Heart left ventricle (tissue), 13 donors: Measurements from ENCODE around the gene L3MBTL1.

Experiments
- CTCF ChIP-seq, 12 donors: fragments of 200-600 bp; sonication (generic) in 4 of 12; IDR thresholded peaks; one replicate each; pipeline versions ENCODE4 v1.5.0 to v1.8.0; 2018 to 2022; ENCODE audit warnings: antibody characterized with exemption in 12 of 12, mild to moderate bottlenecking in 5 of 12
- POLR2A ChIP-seq, 2 donors: fragments of 450-650 bp; IDR thresholded peaks; one replicate each; pipeline ENCODE4 v1.6.1; 2017; ENCODE audit warnings: antibody characterized with exemption in 2 of 2, mild to moderate bottlenecking in 2 of 2, moderate library complexity in 2 of 2
- donor health status: ischemic (EF 13 %, LVEDD 7.1; RV severe dilation, severe dysfunction).
- donor health status: DM: no; HTN: yes; CAD: no.
- donor health status: DM: no; HTN: no; CAD: no.
- donor health status: ischemic (EF 25% LVEDD 6.9; RV normal size, moderate dysfunction).
- donor health status: ischemic (EF 25% LVEDD 5.7; RV mildly dilated, moderate dysfunction).
- donor health status: ischemic (EF 35%, LVEDD 5.7; RV mildly dilated, moderate dysfunction).
- donor health status: nonischemic (EF 11% LVEDD 7.7; RV severe dilation, severe dysfunction).
- donor health status: DM: yes; HTN: yes; CAD: no.
- donor health status: PGD.
- donor health status: ischemic (EF 29% LVEDD 5.4; RV normal size, mild dysfunction).
- donor health status: nonischemic (EF 23%, LVEDD 6.1; RV moderate dilation, normal function).

- TF ChIP-seq CTCF (IDR thresholded peaks at IDR 0.05) (no peak), POLR2A (IDR thresholded peaks at IDR 0.05) (no peak)
Measured at GRCh38 chr20:43514648-43514999, 7.1 kb downstream of the L3MBTL1 start.
